Nephron (organoid): ENCODE measurements around the gene AP3M1.

Source experiments
- H3K27ac Mint-ChIP-seq, 3 experiments: 2 replicates each; pipeline ENCODE4 v1.8.0; 2020; ENCODE audit warnings: mixed read lengths in 3 of 3, mild to moderate bottlenecking in 2 of 3, moderate library complexity in 1 of 3
- H3K27me3 Mint-ChIP-seq: 2 replicates; pipeline ENCODE4 v1.8.0; 2021; ENCODE audit warnings: low read depth, mild to moderate bottlenecking, moderate library complexity, mixed read lengths
- H3K36me3 Mint-ChIP-seq: 2 replicates; pipeline ENCODE4 v1.8.0; 2020; ENCODE audit warnings: low read depth, mixed read lengths
- H3K4me1 Mint-ChIP-seq: 2 replicates; pipeline ENCODE4 v1.8.0; 2020; ENCODE audit warnings: mixed read lengths
- H3K4me3 Mint-ChIP-seq, 3 experiments: 2 replicates each; pipeline ENCODE4 v1.8.0; 2020; ENCODE audit warnings: mild to moderate bottlenecking in 3 of 3, mixed read lengths in 3 of 3, moderate library complexity in 2 of 3
- H3K9me3 Mint-ChIP-seq: 2 replicates; pipeline ENCODE4 v1.8.0; 2020; ENCODE audit warnings: mixed read lengths
- CTCF ChIP-seq, 3 experiments: fragments of 200-600 bp; sonication (generic); IDR thresholded peaks; one replicate each; pipeline ENCODE4 v1.5.0; 2021; ENCODE audit warnings: antibody characterized with exemption in 3 of 3; ENCODE audit not compliant: unreplicated experiment in 3 of 3

Gene AP3M1

GRCh38 chr10:74176380-74177139, 25.9 kb upstream of the AP3M1 start:
- Mint-ChIP-seq H3K27me3 (no peaks in the 10 kb centered on the region), H3K4me1 (peaks cover 14% of the 10 kb centered on the region), H3K9me3 (no peaks in the 10 kb centered on the region), H3K4me3 (peak overlapping the region; percentile 87 to 95 (median 92)), H3K36me3 (no peaks in the 10 kb centered on the region), H3K27ac (peak overlapping the region; percentile 89 to 95 (median 95))
- no peak for TF ChIP-seq CTCF (IDR thresholded peaks at IDR 0.05; ENCODE audit: unreplicated experiment in 3 of 3)

- peak overlapping the region; percentile 87 to 95 (median 92) for H3K4me3 Mint-ChIP-seq
- no peaks in the 10 kb centered on the region for H3K36me3 Mint-ChIP-seq
- no peaks in the 10 kb centered on the region for H3K9me3 Mint-ChIP-seq
- peaks cover 17% of the 10 kb centered on the region for H3K4me1 Mint-ChIP-seq
- H3K27ac Mint-ChIP-seq, result peak overlapping the region; percentile 89 to 95 (median 95)
- no peaks in the 10 kb centered on the region for H3K27me3 Mint-ChIP-seq
- TF ChIP-seq CTCF (IDR thresholded peaks at IDR 0.05; ENCODE audit: unreplicated experiment in 3 of 3), result no peak
These were observed 25.1 kb upstream of the AP3M1 start for GRCh38 chr10:74175510-74176379.

- peaks cover 18% of the 10 kb centered on the region for H3K4me1 Mint-ChIP-seq
- H3K9me3 Mint-ChIP-seq, result no peaks in the 10 kb centered on the region
- no peaks in the 10 kb centered on the region for H3K27me3 Mint-ChIP-seq
- peak overlapping the region; percentile 46 to 67 (median 65) for H3K4me3 Mint-ChIP-seq
- no peaks in the 10 kb centered on the region for H3K36me3 Mint-ChIP-seq
- TF ChIP-seq CTCF (IDR thresholded peaks at IDR 0.05; ENCODE audit: unreplicated experiment in 3 of 3), result no peak
- peak overlapping the region in 1 of 3 experiments; percentile 6 for H3K27ac Mint-ChIP-seq
These were observed 23.9 kb upstream of the AP3M1 start for GRCh38 chr10:74174521-74174920.

- peaks cover 20% of the 10 kb centered on the region for H3K4me1 Mint-ChIP-seq
- H3K4me3 Mint-ChIP-seq, result no peak overlapping the region
- no peak overlapping the region for H3K27ac Mint-ChIP-seq
- no peaks in the 10 kb centered on the region for H3K27me3 Mint-ChIP-seq
- no peaks in the 10 kb centered on the region for H3K9me3 Mint-ChIP-seq
- no peak for TF ChIP-seq CTCF (IDR thresholded peaks at IDR 0.05; ENCODE audit: unreplicated experiment in 3 of 3)
- no peaks in the 10 kb centered on the region for H3K36me3 Mint-ChIP-seq
These were observed 21.0 kb upstream of the AP3M1 start for GRCh38 chr10:74171625-74172024.

GRCh38 chr10:74167443-74167842, 16.8 kb upstream of the AP3M1 start:
- Mint-ChIP-seq H3K9me3 (no peaks in the 10 kb centered on the region), H3K36me3 (no peaks in the 10 kb centered on the region), H3K4me1 (peaks cover 18% of the 10 kb centered on the region), H3K4me3 (no peak overlapping the region), H3K27me3 (no peaks in the 10 kb centered on the region), H3K27ac (no peak overlapping the region)
- TF ChIP-seq CTCF (IDR thresholded peaks at IDR 0.05; ENCODE audit: unreplicated experiment in 3 of 3), result no peak
